ENCODE data around the gene FLYWCH1.

DNA sequence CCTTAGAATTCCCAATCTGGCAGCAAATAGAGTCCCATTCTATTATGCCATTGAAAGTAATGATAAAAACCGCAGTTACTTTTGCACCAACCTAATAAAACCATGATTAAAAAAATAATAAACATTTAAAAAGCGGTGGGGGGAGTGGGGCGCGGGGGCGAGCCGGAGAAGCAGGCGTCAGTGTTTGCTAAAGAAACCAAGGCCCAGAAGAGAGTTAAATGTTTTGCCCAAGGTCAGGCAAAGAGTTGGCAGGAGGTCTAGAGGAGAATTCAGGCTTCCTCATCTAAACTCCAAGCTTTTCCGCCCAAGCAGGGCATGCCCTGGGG is 44.1 kb upstream of the FLYWCH1 start:
- TF ChIP-seq, protein P1, sequence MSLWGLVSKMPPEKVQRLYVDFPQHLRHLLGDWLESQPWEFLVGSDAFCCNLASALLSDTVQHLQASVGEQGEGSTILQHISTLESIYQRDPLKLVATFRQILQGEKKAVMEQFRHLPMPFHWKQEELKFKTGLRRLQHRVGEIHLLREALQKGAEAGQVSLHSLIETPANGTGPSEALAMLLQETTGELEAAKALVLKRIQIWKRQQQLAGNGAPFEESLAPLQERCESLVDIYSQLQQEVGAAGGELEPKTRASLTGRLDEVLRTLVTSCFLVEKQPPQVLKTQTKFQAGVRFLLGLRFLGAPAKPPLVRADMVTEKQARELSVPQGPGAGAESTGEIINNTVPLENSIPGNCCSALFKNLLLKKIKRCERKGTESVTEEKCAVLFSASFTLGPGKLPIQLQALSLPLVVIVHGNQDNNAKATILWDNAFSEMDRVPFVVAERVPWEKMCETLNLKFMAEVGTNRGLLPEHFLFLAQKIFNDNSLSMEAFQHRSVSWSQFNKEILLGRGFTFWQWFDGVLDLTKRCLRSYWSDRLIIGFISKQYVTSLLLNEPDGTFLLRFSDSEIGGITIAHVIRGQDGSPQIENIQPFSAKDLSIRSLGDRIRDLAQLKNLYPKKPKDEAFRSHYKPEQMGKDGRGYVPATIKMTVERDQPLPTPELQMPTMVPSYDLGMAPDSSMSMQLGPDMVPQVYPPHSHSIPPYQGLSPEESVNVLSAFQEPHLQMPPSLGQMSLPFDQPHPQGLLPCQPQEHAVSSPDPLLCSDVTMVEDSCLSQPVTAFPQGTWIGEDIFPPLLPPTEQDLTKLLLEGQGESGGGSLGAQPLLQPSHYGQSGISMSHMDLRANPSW (CRISPR knock-in tag; conservative IDR thresholded peaks at IDR 0.05; ENCODE audit: low read depth) = no peak
- TF ChIP-seq, protein P2, sequence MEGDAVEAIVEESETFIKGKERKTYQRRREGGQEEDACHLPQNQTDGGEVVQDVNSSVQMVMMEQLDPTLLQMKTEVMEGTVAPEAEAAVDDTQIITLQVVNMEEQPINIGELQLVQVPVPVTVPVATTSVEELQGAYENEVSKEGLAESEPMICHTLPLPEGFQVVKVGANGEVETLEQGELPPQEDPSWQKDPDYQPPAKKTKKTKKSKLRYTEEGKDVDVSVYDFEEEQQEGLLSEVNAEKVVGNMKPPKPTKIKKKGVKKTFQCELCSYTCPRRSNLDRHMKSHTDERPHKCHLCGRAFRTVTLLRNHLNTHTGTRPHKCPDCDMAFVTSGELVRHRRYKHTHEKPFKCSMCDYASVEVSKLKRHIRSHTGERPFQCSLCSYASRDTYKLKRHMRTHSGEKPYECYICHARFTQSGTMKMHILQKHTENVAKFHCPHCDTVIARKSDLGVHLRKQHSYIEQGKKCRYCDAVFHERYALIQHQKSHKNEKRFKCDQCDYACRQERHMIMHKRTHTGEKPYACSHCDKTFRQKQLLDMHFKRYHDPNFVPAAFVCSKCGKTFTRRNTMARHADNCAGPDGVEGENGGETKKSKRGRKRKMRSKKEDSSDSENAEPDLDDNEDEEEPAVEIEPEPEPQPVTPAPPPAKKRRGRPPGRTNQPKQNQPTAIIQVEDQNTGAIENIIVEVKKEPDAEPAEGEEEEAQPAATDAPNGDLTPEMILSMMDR (IDR thresholded peaks at IDR 0.05) = no peak
- TF ChIP-seq ZNF671 (CRISPR knock-in tag; IDR thresholded peaks at IDR 0.05) = no peak
- TF ChIP-seq ETV6 (CRISPR knock-in tag; IDR thresholded peaks at IDR 0.05) = no peak
- TF ChIP-seq, protein P3, sequence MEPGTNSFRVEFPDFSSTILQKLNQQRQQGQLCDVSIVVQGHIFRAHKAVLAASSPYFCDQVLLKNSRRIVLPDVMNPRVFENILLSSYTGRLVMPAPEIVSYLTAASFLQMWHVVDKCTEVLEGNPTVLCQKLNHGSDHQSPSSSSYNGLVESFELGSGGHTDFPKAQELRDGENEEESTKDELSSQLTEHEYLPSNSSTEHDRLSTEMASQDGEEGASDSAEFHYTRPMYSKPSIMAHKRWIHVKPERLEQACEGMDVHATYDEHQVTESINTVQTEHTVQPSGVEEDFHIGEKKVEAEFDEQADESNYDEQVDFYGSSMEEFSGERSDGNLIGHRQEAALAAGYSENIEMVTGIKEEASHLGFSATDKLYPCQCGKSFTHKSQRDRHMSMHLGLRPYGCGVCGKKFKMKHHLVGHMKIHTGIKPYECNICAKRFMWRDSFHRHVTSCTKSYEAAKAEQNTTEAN (CRISPR knock-in tag; IDR thresholded peaks at IDR 0.05) = no peak
- no peak for TF ChIP-seq CBFB (CRISPR knock-in tag; IDR thresholded peaks at IDR 0.05; ENCODE audit: low read depth)
- TF ChIP-seq, protein P4, sequence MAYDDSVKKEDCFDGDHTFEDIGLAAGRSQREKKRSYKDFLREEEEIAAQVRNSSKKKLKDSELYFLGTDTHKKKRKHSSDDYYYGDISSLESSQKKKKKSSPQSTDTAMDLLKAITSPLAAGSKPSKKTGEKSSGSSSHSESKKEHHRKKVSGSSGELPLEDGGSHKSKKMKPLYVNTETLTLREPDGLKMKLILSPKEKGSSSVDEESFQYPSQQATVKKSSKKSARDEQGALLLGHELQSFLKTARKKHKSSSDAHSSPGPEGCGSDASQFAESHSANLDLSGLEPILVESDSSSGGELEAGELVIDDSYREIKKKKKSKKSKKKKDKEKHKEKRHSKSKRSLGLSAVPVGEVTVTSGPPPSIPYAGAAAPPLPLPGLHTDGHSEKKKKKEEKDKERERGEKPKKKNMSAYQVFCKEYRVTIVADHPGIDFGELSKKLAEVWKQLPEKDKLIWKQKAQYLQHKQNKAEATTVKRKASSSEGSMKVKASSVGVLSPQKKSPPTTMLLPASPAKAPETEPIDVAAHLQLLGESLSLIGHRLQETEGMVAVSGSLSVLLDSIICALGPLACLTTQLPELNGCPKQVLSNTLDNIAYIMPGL (CRISPR knock-in tag; IDR thresholded peaks at IDR 0.05) = no peak
- TF ChIP-seq, protein P5, sequence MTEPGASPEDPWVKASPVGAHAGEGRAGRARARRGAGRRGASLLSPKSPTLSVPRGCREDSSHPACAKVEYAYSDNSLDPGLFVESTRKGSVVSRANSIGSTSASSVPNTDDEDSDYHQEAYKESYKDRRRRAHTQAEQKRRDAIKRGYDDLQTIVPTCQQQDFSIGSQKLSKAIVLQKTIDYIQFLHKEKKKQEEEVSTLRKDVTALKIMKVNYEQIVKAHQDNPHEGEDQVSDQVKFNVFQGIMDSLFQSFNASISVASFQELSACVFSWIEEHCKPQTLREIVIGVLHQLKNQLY (CRISPR knock-in tag; IDR thresholded peaks at IDR 0.05) = no peak
- no peak for TF ChIP-seq ESRRA (CRISPR knock-in tag; IDR thresholded peaks at IDR 0.05; ENCODE audit: borderline replicate concordance)
- no peak for TF ChIP-seq TCF7 (CRISPR knock-in tag; IDR thresholded peaks at IDR 0.05; ENCODE audit: low read depth)
- TF ChIP-seq, protein P6, sequence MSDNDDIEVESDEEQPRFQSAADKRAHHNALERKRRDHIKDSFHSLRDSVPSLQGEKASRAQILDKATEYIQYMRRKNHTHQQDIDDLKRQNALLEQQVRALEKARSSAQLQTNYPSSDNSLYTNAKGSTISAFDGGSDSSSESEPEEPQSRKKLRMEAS (CRISPR knock-in tag; IDR thresholded peaks at IDR 0.05) = no peak
- TF ChIP-seq, protein P7, sequence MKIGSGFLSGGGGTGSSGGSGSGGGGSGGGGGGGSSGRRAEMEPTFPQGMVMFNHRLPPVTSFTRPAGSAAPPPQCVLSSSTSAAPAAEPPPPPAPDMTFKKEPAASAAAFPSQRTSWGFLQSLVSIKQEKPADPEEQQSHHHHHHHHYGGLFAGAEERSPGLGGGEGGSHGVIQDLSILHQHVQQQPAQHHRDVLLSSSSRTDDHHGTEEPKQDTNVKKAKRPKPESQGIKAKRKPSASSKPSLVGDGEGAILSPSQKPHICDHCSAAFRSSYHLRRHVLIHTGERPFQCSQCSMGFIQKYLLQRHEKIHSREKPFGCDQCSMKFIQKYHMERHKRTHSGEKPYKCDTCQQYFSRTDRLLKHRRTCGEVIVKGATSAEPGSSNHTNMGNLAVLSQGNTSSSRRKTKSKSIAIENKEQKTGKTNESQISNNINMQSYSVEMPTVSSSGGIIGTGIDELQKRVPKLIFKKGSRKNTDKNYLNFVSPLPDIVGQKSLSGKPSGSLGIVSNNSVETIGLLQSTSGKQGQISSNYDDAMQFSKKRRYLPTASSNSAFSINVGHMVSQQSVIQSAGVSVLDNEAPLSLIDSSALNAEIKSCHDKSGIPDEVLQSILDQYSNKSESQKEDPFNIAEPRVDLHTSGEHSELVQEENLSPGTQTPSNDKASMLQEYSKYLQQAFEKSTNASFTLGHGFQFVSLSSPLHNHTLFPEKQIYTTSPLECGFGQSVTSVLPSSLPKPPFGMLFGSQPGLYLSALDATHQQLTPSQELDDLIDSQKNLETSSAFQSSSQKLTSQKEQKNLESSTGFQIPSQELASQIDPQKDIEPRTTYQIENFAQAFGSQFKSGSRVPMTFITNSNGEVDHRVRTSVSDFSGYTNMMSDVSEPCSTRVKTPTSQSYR (CRISPR knock-in tag; IDR thresholded peaks at IDR 0.05) = no peak
- no peak for TF ChIP-seq SMAD3 (CRISPR knock-in tag; IDR thresholded peaks at IDR 0.05; ENCODE audit: borderline replicate concordance)
- TF ChIP-seq, protein P8, sequence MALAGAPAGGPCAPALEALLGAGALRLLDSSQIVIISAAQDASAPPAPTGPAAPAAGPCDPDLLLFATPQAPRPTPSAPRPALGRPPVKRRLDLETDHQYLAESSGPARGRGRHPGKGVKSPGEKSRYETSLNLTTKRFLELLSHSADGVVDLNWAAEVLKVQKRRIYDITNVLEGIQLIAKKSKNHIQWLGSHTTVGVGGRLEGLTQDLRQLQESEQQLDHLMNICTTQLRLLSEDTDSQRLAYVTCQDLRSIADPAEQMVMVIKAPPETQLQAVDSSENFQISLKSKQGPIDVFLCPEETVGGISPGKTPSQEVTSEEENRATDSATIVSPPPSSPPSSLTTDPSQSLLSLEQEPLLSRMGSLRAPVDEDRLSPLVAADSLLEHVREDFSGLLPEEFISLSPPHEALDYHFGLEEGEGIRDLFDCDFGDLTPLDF (CRISPR knock-in tag; IDR thresholded peaks at IDR 0.05) = no peak

Measured in WTC11 (cell line).